Measurements from ENCODE around the gene MAN2A2.

Gene MAN2A2

GRCh38 chr15:90947577-90948357 is 44.7 kb downstream of the MAN2A2 start:
- DNase-seq, result no peak

DNA sequence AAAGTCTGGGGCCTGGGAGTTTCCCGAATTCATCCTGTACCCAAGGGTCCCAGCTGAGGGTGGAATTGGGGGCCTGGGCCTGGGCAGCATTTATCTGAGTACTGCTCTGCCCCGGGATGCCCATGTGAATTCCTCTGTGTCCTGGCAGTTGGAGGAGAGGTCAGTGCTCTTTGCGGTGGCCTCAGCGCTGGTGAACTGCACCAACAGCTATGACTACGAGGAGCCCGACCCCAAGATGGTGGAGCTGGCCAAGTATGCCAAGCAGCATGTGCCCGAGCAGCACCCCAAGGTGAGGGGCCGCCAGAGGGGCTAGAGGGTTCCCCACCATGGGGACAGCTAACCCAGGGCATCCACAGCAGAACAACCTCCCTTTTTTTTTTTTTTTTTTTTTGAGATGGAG is 45.4 kb downstream of the MAN2A2 start:
- no peak for DNase-seq

DNA sequence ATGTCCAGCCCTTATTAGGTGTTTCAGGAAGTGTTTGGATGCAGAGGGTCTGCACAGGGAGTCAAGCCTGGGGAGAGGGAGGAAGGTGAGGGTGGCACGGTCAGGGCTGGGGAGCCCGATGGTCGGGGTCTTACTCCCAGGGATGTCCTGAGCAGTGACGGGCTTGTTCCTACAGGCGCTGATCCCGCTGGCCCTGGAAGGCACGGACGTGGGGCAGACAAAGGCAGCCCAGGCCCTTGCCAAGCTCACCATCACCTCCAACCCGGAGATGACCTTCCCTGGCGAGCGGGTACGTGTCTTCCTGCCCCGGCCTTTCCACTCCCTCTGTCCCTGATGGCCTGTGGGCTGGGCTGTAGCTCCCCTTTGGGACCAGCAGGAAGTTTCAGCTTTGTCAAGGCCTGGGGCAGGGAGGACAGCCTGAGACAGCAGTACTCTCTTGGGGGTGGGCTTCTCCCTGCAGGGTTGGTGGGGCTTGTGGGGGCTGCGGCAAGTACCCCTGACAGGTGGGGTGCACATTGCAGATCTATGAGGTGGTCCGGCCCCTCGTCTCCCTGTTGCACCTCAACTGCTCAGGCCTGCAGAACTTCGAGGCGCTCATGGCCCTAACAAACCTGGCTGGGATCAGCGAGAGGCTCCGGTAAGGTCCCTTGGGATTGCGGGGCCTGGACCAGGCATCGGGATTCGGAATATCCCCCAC is 47.0 kb downstream of the MAN2A2 start:
- no peak for DNase-seq

GRCh38 chr15:90950676-90951075 is 47.6 kb downstream of the MAN2A2 start:
- DNase-seq, result no peak

DNA sequence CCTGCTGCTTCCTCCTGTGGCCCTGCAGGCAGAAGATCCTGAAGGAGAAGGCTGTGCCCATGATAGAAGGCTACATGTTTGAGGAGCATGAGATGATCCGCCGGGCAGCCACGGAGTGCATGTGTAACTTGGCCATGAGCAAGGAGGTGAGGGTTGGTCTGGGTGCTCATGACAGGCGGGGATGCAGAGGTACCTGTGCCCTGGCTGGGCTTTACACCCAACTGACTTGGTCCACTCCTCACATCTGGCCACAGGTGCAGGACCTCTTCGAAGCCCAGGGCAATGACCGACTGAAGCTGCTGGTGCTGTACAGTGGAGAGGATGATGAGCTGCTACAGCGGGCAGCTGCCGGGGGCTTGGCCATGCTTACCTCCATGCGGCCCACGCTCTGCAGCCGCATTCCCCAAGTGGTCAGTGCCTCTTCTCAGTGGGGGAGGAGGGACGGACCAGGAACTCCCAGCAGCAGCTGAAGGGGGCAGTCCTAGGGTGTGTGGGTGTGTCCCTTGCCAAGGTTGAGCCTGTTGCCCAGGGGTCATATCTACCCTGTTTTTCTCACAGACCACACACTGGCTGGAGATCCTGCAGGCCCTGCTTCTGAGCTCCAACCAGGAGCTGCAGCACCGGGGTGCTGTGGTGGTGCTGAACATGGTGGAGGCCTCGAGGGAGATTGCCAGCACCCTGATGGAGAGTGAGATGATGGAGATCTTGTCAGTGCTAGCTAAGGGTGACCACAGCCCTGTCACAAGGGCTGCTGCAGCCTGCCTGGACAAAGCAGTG is 50.0 kb downstream of the MAN2A2 start:
- DNase-seq, result no peak

GRCh38 chr15:90953947-90954711 is 51.0 kb downstream of the MAN2A2 start:
- no peak for DNase-seq

GRCh38 chr15:90954712-90955623 is 51.9 kb downstream of the MAN2A2 start, which contains the start of gene RCCD1:
RCCD1 (plus strand) TSS chr15:90954884; CDS start chr15:90956735, 1,851 bp downstream.
- peak; percentile 90 for DNase-seq

GRCh38 chr15:90955624-90956273 is 52.6 kb downstream of the MAN2A2 start:
- DNase-seq, result no peak

- DNase-seq, result peak; percentile 67
Measured at GRCh38 chr15:90956274-90957030, 53.4 kb downstream of the MAN2A2 start.

- DNase-seq, result no peak
Measured at GRCh38 chr15:90957031-90957790, 54.1 kb downstream of the MAN2A2 start.

- no peak for DNase-seq
Measured at GRCh38 chr15:90957791-90958190, 54.7 kb downstream of the MAN2A2 start.

- DNase-seq, result no peak
Measured at GRCh38 chr15:90959028-90959595, 56.0 kb downstream of the MAN2A2 start.

DNA sequence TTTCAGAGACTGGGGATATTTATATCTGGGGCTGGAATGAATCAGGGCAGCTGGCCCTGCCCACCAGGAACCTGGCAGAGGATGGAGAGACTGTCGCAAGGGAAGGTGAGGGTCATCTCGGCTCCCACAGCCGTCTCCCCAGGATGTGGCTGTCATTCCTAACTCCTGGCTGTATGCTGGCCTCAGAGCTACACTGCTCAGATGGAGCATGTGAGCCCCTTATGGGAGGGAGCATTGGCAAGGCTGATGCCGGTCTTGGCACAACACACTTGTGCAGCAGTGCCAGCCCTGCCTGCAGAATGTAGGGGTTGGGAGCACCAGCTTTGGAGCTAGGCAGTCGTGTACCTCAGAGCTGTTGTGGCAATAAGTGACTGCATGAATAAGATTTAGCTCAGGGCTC is 56.8 kb downstream of the MAN2A2 start:
- DNase-seq, result no peak

- no peak for DNase-seq
Measured at GRCh38 chr15:90960298-90961091, 57.4 kb downstream of the MAN2A2 start.

- DNase-seq, result no peak
Measured at GRCh38 chr15:90962021-90962420, 58.9 kb downstream of the MAN2A2 start.

- DNase-seq, result no peak
Measured at GRCh38 chr15:90966262-90966661, 63.2 kb downstream of the MAN2A2 start.

DNA sequence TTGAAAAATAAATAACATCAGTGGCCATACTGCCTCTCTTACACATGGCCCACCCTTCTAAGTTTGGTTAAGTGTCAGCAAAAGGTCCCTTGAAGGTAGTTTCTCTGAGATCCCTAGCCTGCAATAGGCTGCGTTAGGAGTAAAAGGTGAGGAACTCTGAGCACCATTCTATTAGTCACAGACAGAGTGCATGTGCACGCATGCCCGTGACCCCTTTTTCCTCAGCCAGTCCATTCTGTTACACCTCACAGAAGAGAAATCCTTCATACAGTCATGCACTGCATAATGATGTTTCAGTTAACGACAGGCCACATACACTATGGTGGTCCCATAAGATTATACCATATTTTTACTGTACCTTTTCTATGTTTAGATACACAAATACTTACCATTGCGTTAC is 64.1 kb downstream of the MAN2A2 start:
- DNase-seq, result no peak

DNA sequence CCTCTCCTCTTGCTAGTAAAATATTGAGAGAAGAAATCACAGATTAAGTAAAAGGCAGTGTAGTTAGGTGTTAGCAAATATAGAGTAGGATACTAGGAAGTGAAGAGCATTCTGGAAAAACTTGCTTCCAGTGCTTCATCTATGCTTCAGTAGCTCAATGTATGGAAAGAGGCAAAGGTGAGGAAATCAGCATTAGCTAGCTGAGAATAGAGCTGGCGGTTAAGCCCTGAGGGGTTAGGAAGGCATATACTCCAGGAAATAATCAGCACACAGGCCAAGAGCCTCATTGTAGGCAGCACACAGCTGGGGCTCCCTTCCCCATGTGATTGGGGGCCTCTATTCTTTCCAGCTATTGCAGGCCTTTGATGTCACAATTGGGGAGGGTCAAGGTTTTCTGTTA is 65.3 kb downstream of the MAN2A2 start:
- DNase-seq, result no peak
